KOPT-K1 (cell line): ENCODE measurements around the gene MYO18A.
"Not testable (repeated sequence)": the region's sequence is repeated elsewhere in the genome, so short reads cannot be mapped to it uniquely, and the experiment has no call there.

ENCODE experiments used
- H3K27ac ChIP-seq: fragments of 200-600 bp; sonication (generic); 2 replicates; pipeline ENCODE4 v1.5.1; 2016; ENCODE audit warnings: antibody characterized with exemption, mild to moderate bottlenecking, low read depth, low read length; ENCODE audit not compliant: poor library complexity, severe bottlenecking
- H3K36me3 ChIP-seq: fragments of 200-600 bp; sonication (generic); 2 replicates; pipeline ENCODE4 v1.5.1; 2017; ENCODE audit warnings: antibody characterized with exemption, mild to moderate bottlenecking, low read length, moderate library complexity; ENCODE audit not compliant: insufficient read depth
- H3K9me3 ChIP-seq: fragments of 200-600 bp; sonication (generic); 2 replicates; pipeline ENCODE4 v1.5.1; 2017; ENCODE audit warnings: antibody characterized with exemption, low read length, mild to moderate bottlenecking; ENCODE audit not compliant: insufficient read depth, poor library complexity, severe bottlenecking

The MYO18A gene, protein sequence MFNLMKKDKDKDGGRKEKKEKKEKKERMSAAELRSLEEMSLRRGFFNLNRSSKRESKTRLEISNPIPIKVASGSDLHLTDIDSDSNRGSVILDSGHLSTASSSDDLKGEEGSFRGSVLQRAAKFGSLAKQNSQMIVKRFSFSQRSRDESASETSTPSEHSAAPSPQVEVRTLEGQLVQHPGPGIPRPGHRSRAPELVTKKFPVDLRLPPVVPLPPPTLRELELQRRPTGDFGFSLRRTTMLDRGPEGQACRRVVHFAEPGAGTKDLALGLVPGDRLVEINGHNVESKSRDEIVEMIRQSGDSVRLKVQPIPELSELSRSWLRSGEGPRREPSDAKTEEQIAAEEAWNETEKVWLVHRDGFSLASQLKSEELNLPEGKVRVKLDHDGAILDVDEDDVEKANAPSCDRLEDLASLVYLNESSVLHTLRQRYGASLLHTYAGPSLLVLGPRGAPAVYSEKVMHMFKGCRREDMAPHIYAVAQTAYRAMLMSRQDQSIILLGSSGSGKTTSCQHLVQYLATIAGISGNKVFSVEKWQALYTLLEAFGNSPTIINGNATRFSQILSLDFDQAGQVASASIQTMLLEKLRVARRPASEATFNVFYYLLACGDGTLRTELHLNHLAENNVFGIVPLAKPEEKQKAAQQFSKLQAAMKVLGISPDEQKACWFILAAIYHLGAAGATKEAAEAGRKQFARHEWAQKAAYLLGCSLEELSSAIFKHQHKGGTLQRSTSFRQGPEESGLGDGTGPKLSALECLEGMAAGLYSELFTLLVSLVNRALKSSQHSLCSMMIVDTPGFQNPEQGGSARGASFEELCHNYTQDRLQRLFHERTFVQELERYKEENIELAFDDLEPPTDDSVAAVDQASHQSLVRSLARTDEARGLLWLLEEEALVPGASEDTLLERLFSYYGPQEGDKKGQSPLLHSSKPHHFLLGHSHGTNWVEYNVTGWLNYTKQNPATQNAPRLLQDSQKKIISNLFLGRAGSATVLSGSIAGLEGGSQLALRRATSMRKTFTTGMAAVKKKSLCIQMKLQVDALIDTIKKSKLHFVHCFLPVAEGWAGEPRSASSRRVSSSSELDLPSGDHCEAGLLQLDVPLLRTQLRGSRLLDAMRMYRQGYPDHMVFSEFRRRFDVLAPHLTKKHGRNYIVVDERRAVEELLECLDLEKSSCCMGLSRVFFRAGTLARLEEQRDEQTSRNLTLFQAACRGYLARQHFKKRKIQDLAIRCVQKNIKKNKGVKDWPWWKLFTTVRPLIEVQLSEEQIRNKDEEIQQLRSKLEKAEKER (N-terminal part only)

DNA sequence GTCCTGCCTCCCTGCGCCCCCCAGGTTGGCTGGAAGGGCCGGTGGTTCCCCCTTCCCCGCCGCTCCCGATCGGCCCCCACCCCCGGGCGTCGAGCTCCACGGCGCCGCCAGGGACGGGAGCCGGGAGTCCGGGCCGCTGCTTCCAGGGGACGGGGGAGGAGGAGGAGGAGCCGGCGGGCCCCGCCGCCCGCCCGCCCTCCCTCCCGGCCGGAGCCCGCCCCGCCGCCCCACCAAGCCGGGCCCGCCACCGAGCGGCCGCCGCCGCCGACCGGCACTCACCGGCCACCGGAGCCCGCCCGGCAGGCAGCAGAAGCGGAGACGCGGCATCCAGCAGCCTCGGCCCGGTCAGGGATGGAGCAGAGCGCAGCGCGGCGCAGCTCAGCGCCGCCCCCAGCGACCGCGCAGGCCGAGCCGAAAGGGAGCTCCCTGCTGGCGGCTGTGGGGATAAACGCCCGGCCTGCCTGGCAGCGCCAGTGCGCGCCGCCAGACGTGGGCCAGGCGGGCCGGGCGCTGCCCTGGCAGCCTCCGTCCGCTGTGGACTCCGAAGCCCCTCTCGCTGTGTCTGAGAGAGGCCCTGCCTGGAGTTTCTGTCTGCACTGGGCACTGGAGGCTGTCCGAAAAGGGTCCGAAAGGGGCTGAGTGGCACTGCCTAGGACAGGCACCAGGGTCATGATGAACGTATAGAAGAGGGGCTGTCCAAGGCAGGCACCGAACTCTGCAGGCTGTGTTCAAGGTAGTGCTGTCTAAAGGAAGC is at the start of gene MYO18A:
Gene MYO18A, minus strand, starts transcription at position 365 of the 754 bp plus-strand sequence. CDS start 13,458 bp downstream, outside the sequence.
- Histone ChIP-seq H3K36me3 (no peaks in the 10 kb centered on the region), H3K9me3 (no peaks in the 10 kb centered on the region), H3K27ac (peak within 1 kb of the TSS; percentile 40)

DNA sequence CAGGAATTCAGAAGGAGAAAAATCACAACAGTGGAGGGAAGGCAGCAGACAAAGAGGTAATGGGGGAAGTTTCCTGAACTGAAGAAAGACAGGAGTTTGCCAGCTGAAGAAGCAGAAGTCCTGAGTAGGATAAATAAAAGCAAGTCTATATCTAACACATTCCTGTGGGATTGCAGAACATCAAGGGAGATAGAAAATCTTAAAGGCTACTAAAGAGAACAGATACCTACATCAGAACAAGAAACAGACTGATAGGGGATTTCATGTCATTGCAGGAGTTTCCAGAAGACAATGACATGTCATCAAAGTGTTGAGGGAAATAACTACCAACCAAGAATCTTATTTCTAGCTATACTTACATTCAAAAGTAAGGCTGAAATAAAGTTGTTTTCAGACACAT is 45.2 kb upstream of the MYO18A start:
- Histone ChIP-seq H3K36me3 (no peaks in the 10 kb centered on the region), H3K27ac (no peak overlapping the region), H3K9me3 (no peaks in the 10 kb centered on the region)

DNA sequence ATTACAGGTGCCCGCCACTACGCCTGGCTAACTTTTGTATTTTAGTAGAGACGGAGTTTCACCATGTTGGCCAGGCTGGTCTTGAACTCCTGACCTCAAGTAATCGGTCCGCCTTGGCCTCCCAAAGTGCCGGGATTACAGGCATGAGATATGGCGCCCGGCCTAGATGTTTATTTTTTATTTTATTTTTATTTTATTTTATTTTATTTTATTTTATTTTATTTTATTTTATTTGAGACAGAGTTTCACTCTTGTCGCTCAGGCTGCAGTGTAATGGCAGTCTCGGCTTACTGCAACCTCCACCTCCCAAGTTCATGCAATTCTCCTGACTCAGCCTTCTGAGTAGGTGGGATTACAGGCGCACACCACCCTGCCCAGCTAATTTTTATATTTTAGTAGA is 41.1 kb upstream of the MYO18A start:
- H3K9me3 ChIP-seq, H3K27ac ChIP-seq, H3K36me3 ChIP-seq: not testable (repeated sequence)

DNA sequence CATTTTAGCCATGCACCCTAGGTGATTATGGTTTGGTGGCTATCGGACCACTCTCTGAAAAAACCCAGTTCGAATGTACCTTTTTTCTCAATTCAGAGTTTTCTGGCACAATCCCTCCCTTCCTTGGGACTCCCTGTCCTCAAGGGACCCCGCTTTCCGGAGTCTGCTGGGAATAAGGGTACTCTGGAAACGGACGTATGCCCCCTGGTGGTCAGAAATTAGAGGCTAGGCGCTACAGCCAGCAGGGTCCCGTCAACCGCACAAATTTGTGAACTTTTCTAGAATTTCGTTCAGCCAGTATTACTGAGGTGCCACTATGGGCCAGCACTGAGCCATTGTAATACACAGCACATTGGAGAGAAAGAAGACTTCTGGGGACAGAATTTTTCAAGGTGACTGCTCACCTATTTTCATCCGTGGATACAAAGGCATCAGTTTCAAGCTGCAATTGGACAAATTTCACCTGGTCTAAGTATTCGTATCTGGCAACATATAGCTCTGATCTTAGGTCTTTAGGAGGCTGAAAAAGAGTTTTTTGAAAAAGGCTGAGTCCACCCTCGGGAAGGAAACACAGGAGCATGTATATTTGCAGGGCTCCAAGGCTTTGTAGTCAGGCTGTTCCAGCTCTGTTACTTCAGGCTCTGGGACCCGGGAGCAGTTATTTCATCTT is 39.3 kb upstream of the MYO18A start:
- no peaks in the 10 kb centered on the region for H3K9me3 ChIP-seq
- H3K36me3 ChIP-seq: no peaks in the 10 kb centered on the region
- no peak overlapping the region for H3K27ac ChIP-seq

DNA sequence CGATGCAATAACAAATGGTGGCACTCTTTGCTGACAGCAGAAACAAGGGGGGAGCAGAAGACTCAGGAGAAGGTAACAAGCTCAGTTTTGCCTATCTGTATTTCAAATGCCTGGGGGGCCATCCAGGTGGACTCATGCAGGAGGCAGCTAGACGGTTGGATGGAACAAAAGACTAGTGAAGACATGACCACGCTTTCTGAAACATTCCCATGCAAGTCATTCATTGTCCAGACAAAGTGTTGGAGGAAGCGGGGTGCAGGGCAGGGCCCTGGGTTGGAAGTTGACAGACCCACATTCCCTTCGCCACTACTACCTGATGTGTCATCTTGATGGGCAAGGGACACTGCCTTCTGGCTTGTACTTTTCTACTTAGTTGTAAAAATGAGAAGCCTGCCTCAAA is 36.7 kb upstream of the MYO18A start:
- H3K36me3 ChIP-seq: no peaks in the 10 kb centered on the region
- H3K27ac ChIP-seq: no peak overlapping the region
- no peaks in the 10 kb centered on the region for H3K9me3 ChIP-seq

DNA sequence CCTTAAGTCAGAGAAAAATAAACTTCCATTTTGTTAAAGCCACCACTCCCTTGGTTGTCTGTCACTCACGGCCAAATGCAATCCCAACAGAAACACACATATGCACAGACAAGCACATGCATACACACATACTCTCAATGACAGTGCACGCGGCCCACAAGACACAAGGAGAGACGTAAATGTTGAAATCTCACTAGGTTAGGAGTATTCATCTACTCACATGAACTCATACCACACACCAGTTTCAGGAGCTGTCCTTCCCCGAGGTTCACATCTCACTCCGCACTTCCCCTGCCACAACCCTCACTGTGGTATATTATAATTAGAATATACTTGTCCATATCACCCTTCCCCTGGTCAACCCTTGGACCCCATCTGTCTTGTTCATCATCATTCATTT is 36.0 kb upstream of the MYO18A start:
- Histone ChIP-seq H3K27ac (no peak overlapping the region), H3K36me3 (no peaks in the 10 kb centered on the region), H3K9me3 (no peaks in the 10 kb centered on the region)

DNA sequence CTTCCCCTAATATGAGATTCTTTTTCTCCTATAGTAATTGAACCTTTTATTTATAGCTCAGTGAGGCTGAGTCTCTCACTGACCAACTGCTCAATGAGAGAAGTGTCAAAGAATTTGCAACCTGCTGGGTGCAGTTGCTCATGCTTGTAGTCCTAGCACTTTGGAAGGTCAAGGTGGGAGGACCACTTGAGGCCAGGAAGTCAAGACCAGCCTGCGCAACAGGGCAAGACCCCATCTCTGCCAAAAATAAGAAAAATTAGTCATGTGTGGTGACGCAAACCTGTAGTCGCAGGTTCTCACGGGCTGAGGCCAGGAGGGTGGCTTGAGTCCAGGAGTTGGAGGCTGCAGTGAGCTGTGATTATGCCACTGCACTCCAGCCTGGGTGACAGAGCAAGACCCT is 35.5 kb upstream of the MYO18A start:
- Histone ChIP-seq H3K36me3 (no peaks in the 10 kb centered on the region), H3K9me3 (no peaks in the 10 kb centered on the region), H3K27ac (no peak overlapping the region)

DNA sequence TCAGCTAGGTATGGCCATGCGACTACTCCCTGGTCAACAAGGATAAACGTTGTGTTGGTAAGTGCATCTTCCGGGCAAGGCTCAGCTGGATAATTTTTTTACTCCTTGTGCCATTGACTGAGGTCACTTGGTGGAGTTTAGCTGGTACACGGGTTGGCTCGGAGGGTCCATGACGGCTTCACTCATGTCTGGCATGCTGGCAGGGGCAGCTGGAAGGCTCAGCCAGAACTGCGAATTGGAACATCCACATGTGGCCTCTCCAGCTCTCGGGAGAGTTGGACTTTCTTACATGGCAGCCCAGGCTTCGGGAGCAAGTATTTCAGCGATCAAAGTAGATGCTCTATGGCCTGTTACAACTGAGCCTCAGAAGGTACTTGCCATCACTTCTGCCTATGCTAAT is 35.0 kb upstream of the MYO18A start:
- Histone ChIP-seq H3K9me3 (no peaks in the 10 kb centered on the region), H3K36me3 (no peaks in the 10 kb centered on the region), H3K27ac (no peak overlapping the region)

DNA sequence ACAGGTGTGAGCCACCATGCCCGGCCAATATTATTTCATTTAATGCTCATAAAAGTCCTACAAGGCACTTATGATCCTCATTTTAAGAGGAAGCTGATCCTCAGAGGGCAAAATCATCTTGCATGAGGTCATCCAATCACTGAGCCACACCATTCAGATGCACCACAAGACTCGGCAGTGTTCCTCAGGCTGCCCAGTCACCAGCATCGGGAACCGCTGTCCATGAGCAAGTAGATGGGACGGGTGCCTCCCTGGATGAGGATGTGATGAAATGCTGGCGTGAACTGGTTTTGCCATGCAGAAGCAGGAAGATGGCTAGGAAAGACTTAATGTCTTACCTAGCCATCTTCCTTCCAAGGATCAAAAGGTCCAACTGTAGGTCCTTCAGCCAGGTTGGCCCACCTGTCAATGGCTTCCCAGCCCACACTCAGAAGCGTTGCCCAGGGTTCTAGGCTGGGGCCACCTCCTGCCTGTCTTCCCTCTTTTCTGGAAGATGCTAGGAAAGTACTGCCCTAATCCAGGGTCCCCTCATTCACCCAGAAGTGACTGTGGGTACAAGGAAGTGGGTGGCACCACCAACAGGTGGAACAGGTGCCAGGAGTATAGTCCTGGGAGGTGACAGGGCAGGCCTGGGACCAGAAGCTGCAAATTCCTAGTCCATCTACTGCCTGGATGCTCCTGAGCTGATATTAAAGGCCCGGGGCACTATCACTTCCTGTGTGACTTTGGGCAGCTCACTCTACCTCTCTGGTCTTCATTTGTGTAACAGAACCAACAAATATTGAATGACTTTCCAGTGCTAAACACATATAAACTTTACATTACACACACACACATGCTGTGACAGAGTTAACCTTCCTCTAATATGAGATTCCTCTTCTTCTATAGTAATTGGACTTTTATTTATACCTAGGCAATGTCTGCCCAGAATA is 34.3 kb upstream of the MYO18A start:
- no peaks in the 10 kb centered on the region for H3K36me3 ChIP-seq
- H3K9me3 ChIP-seq: no peaks in the 10 kb centered on the region

DNA sequence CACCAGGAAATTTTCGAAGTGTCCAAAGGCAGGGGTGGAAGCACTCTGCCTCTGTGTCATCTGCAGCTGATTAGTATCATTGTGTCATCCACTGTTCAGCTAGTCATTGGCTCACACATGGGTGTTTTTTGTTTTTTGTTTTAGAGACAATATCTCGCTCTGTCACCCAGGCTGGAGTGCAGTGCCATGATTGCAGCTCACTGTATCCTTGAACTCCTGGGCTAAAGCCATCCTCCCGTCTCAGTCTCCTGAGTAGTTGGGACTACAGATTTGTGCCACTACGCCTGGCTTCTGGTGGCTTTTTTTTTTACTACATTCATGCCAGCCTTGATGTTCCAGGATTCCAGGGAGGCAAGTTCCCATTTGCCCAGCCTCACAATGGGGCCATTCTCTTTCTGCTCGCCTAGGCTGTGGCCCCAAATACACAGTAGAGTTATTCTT is 32.5 kb upstream of the MYO18A start:
- no peaks in the 10 kb centered on the region for H3K9me3 ChIP-seq
- H3K27ac ChIP-seq: no peak overlapping the region
- H3K36me3 ChIP-seq: no peaks in the 10 kb centered on the region

More for the DNA sequence above, 34.3 kb upstream of the MYO18A start:
- H3K27ac ChIP-seq: no peak overlapping the region

DNA sequence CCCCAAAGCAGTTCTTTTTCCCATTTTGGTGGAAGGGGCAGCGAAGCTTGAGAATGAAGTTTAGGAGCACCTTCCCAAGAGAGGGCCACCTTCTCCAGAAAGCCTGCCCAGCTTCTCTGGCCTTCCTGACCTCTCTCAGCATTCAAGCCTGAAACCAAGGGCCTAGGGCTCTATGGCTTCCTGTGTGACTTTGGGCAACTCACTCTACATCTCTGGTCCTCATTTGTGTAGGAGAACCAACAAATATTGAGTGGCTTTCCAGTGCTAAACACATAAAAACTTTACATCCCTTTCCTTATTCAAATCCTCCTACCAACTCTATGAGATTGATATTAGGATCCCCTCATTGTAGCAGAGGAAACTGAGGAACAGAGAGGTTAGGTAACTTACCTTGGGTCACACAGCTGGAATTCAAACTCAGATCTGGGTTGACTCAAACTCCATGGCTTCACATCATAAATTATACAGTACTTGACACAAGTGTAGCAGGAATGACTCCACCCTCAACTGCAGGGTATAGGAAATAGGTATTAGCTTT is 32.0 kb upstream of the MYO18A start:
- no peak overlapping the region for H3K27ac ChIP-seq
- H3K9me3 ChIP-seq: no peaks in the 10 kb centered on the region
- no peaks in the 10 kb centered on the region for H3K36me3 ChIP-seq

DNA sequence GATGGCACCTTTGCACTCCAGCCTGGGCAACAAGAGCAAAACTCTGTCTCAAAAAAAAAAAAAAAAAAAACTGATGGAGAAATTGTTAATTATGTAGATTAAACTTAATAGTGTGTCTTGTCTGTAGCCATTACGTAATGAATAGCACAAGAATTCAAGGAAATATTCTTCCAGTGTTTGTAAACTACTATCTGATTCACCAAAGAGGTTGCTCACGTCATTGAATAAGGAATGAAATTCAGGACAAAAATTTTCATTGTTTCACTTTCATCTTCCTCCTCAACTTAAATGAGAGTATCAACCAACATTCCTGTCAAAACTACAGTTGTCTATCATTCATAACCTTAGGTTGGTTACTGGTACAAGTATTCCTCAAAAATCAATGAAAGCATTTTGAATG is 30.7 kb upstream of the MYO18A start:
- no peaks in the 10 kb centered on the region for H3K36me3 ChIP-seq
- no peak overlapping the region for H3K27ac ChIP-seq
- no peaks in the 10 kb centered on the region for H3K9me3 ChIP-seq

DNA sequence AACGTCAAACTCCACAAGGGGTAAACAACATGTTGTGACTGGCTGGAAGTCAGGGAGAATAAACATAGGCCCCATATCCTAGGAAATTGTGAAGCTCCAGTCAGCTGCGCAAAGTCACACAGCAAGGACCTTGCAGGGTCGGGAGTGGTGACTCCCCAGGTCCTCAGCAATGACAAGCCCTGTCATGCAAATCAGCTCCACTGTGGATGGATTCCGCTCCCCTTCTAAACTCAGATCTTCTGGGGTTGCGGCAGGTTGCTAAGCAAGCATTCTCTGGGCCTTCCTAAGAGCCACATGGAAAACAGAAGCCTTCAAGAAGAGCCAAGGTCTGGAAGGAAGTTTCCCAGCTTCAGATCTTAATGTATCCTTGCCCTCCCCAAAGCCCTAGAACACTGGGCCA is 28.9 kb upstream of the MYO18A start:
- Histone ChIP-seq H3K9me3 (no peaks in the 10 kb centered on the region), H3K36me3 (no peaks in the 10 kb centered on the region), H3K27ac (no peak overlapping the region)
